Panc1 (cell line): ENCODE measurements around the gene PANK2. TPM values are rescaled to one million over a fixed set of nuclear protein-coding genes. Genes with fewer than 3 reads are reported as not detected.

Experiments used
- ATAC-seq: fragments of 200-7000 bp; cut with Tn5 transposase; 2 replicates; pipeline ENCODE4 v1.9.1; 2020; ENCODE audit warnings: mild to moderate bottlenecking, moderate library complexity
- BruUV-seq: library from RNA; stranded (reverse); fragments of 400-500 nt; replicated peaks from 2 replicates; lab custom pipeline; 2021; lab: Mats Ljungman, UMichigan
- CTCF ChIA-PET: fragments of 300-600 bp; sonication (Branson Sonifier 250); formaldehyde crosslinking; loops from one replicate; lab custom pipeline; 2022; ENCODE audit warnings: antibody characterized with exemption; lab: Charles Lee
- POLR2A ChIA-PET: fragments of 300-600 bp; sonication (Branson Sonifier 250); formaldehyde crosslinking; loops from one replicate; lab custom pipeline; 2022; ENCODE audit warnings: antibody characterized with exemption; lab: Charles Lee
- DNase-seq: peaks from one replicate; pipeline ENCODE4 v3.0.0-alpha.2; 2010; ENCODE audit warnings: low read depth, low spot score
- H3K27ac ChIP-seq: 2 replicates; pipeline ENCODE4 v1.5.1; 2011; ENCODE audit warnings: mild to moderate bottlenecking, low read length, inconsistent platforms
- H3K27me3 ChIP-seq: fragments of 200-500 bp; sonication (Bioruptor generic); 2 replicates; pipeline ENCODE4 v1.6.0; 2014; ENCODE audit warnings: low read length, inconsistent platforms; ENCODE audit not compliant: control insufficient read depth, insufficient read depth
- H3K36me3 ChIP-seq: fragments of 200-500 bp; sonication (Bioruptor generic); 2 replicates; pipeline ENCODE4 v1.5.1; 2014; ENCODE audit warnings: inconsistent platforms, mild to moderate bottlenecking, low read length, moderate library complexity; ENCODE audit not compliant: control insufficient read depth, insufficient read depth
- H3K4me1 ChIP-seq: 2 replicates; pipeline ENCODE4 v1.5.1; 2011; ENCODE audit warnings: inconsistent platforms, mild to moderate bottlenecking, low read length, moderate library complexity; ENCODE audit not compliant: control insufficient read depth, insufficient read depth
- H3K4me3 ChIP-seq, 2 experiments: 2 replicates each; pipeline ENCODE4 v1.5.1; 2011 to 2012; ENCODE audit warnings: low read depth in 2 of 2, low read length in 2 of 2, mild to moderate bottlenecking in 2 of 2, inconsistent platforms in 1 of 2, moderate library complexity in 1 of 2
- H3K9me3 ChIP-seq: fragments of 200-500 bp; sonication (Bioruptor generic); 2 replicates; pipeline ENCODE4 v1.5.1; 2014; ENCODE audit warnings: low read depth, mild to moderate bottlenecking, inconsistent platforms, low read length, moderate library complexity; ENCODE audit not compliant: control insufficient read depth, insufficient read depth
- CTCF ChIP-seq: fragments of 450-650 bp; IDR thresholded peaks from 2 replicates; pipeline ENCODE4 v1.5.1; 2017; ENCODE audit warnings: mild to moderate bottlenecking
- POLR2AphosphoS5 ChIP-seq: IDR thresholded peaks from 2 replicates; pipeline ENCODE4 v1.6.1; 2012; ENCODE audit warnings: mild to moderate bottlenecking, low read depth, low read length, moderate library complexity
- REST ChIP-seq, 2 experiments: IDR thresholded peaks; 2 replicates each; pipeline ENCODE4 v1.6.1; 2011 to 2012; ENCODE audit warnings: low read depth in 2 of 2, control low read depth in 1 of 2, low read length in 1 of 2, mild to moderate bottlenecking in 1 of 2, moderate library complexity in 1 of 2; ENCODE audit not compliant: insufficient read depth in 1 of 2
- SIN3A ChIP-seq: IDR thresholded peaks from 2 replicates; pipeline ENCODE4 v1.6.1; 2012; ENCODE audit warnings: low read depth, mild to moderate bottlenecking, low read length, moderate library complexity, borderline replicate concordance; ENCODE audit not compliant: insufficient read depth
- TCF7L2 ChIP-seq: IDR thresholded peaks from 2 replicates; pipeline ENCODE4 v1.6.1; 2011; ENCODE audit warnings: mild to moderate bottlenecking, low read depth, low read length, inconsistent platforms
- in situ Hi-C: cut with HindIII; loops from 2 replicates; pipeline ENCODE4 v1.10.0; 2016; ENCODE audit warnings: low sequenced_read_pairs, low pct_unique_long_range_greater_than_20kb
- intact Hi-C: fragments of 100-400 bp; cut with micrococcal nuclease; formaldehyde crosslinking; loops from one replicate; pipeline ENCODE4 v1.10.0; 2022; ENCODE audit not compliant: unreplicated experiment
- total RNA-seq: library from RNA; stranded (reverse); gene quantifications from one replicate; pipeline ENCODE4 v1.2.1, GENCODE V29; 2021; ENCODE audit not compliant: unreplicated experiment

The PANK2 gene
- total RNA-seq, 1 experiment from 2014 or later = 40.9 TPM

- no peaks in the 10 kb centered on the region for H3K9me3 ChIP-seq
- intact Hi-C loops = no loop called here
- no TSS peak for BruUV-seq
- ChIA-PET CTCF (no interaction called here), POLR2A (no interaction called here)
- H3K4me1 ChIP-seq = peaks cover 60% of the 10 kb centered on the region
- ATAC-seq (no peak), DNase-seq (no peak)
- no peak overlapping the region for H3K4me3 ChIP-seq
- TF ChIP-seq SIN3A (no peak), CTCF (no peak)
- no peaks in the 10 kb centered on the region for H3K27me3 ChIP-seq
- H3K36me3 ChIP-seq = no peaks in the 10 kb centered on the region
- no peak overlapping the region for H3K27ac ChIP-seq
- in situ Hi-C loops = no loop called here
Observed at GRCh38 chr20:3900187-3900604, 11.0 kb downstream of the PANK2 start.

- intact Hi-C loops (no loop called here), in situ Hi-C loops (no loop called here)
- DNase-seq (no peak), ATAC-seq (no peak)
- Histone ChIP-seq H3K9me3 (no peaks in the 10 kb centered on the region), H3K27me3 (no peaks in the 10 kb centered on the region), H3K4me3 (no peak overlapping the region), H3K4me1 (peaks cover 52% of the 10 kb centered on the region), H3K36me3 (no peaks in the 10 kb centered on the region), H3K27ac (no peak overlapping the region)
- TF ChIP-seq TCF7L2 = no peak
- no peak for TF ChIP-seq SIN3A
- no peak for TF ChIP-seq REST (IDR thresholded peaks at IDR 0.05; ENCODE audit: insufficient read depth in 1 of 2, low read depth in 2 of 2, low read length in 1 of 2)
- TF ChIP-seq POLR2AphosphoS5 = no peak
- TF ChIP-seq CTCF = no peak
- BruUV-seq = no TSS peak
- POLR2A ChIA-PET = interaction anchor here (0.7 kb wide), 1 partner anchor 225 kb away, joined by 5 read pairs; no protein-coding TSS in a partner anchor
- CTCF ChIA-PET = no interaction called here
Observed at GRCh38 chr20:3901028-3901705, 12.0 kb downstream of the PANK2 start.
